ENCODE measurements around the gene SORCS1. TPM values are rescaled to one million over a fixed set of nuclear protein-coding genes. Genes with fewer than 3 reads are reported as not detected.

SORCS1 gene
- total RNA-seq, 1 experiment from 2014 or later, result 1.7 TPM

GRCh38 chr10:107122703-107123102 is 41.8 kb downstream of the SORCS1 start:
- H3K9me3 ChIP-seq (ENCODE audit: control insufficient read depth, low read depth, low read length), result no peaks in the 10 kb centered on the region

More at GRCh38 chr10:107122703-107123102, 41.8 kb downstream of the SORCS1 start:
- no peak overlapping the region for H3K56ac ChIP-seq (ENCODE audit: insufficient read length, low read depth, low read length)
- H3K4ac ChIP-seq (ENCODE audit: low read depth, low read length), result no peak overlapping the region
- H4K20me1 ChIP-seq (ENCODE audit: control insufficient read depth, insufficient read depth, insufficient read length), result no peaks in the 10 kb centered on the region
- Mint-ChIP-seq H3K27ac (no peak overlapping the region), H3K36me3 (ENCODE audit: insufficient read depth in 1 of 3, low read depth in 3 of 3) (no peaks in the 10 kb centered on the region), H3K4me3 (no peak overlapping the region), H3K4me1 (no peaks in the 10 kb centered on the region), H3K9me3 (no peaks in the 10 kb centered on the region), H3K27me3 (ENCODE audit: low read depth) (no peaks in the 10 kb centered on the region)
- no peaks in the 10 kb centered on the region for H3K79me1 ChIP-seq (ENCODE audit: insufficient read depth, low read depth, low read length, poor library complexity, severe bottlenecking)
- no peak overlapping the region for H2BK120ac ChIP-seq (ENCODE audit: low read depth, low read length, poor library complexity, severe bottlenecking)
- TF ChIP-seq CTCF (conservative IDR thresholded peaks at IDR 0.05), result no peak
- H3K4me2 ChIP-seq (ENCODE audit: insufficient read depth, insufficient read length, low read length), result no peak overlapping the region
- no peaks in the 10 kb centered on the region for H3K27me3 ChIP-seq (ENCODE audit: insufficient read depth, low read length)
- no peak overlapping the region for H2BK5ac ChIP-seq (ENCODE audit: insufficient read length, low read length)
- WGBS (ENCODE audit: extremely low coverage, insufficient read length, low lambda C conversion rate), result no CpG with 5 or more reads among the region's 2 CpGs
- no peak overlapping the region for H3K27ac ChIP-seq (ENCODE audit: insufficient read length, low read depth, low read length)
- H2BK20ac ChIP-seq (ENCODE audit: low read depth, low read length, poor library complexity, severe bottlenecking), result no peak overlapping the region
- H3K14ac ChIP-seq (ENCODE audit: insufficient read depth, low read length), result no peak overlapping the region
- no peak overlapping the region for H2BK15ac ChIP-seq (ENCODE audit: low read depth, low read length)
- no peak overlapping the region for H3K23ac ChIP-seq (ENCODE audit: insufficient read length, low read depth, low read length)
- no peak overlapping the region for H3K18ac ChIP-seq (ENCODE audit: insufficient read length, low read depth, low read length)
- no peaks in the 10 kb centered on the region for H3K23me2 ChIP-seq (ENCODE audit: insufficient read length, low read depth, low read length, poor library complexity, severe bottlenecking)
- H4K8ac ChIP-seq (replicated peaks; ENCODE audit: insufficient read length, low read depth, low read length), result no peak overlapping the region
- no peak overlapping the region for H4K91ac ChIP-seq (ENCODE audit: insufficient read length, low read depth, low read length)
- H4K5ac ChIP-seq (ENCODE audit: insufficient read length, low read depth, low read length), result no peak overlapping the region
- no peak overlapping the region for H2AK5ac ChIP-seq (ENCODE audit: insufficient read length, low read length)
- DNase-seq, result no peak
- H3K9ac ChIP-seq (ENCODE audit: extremely low read depth, insufficient read length, low read length), result no peak overlapping the region
- H2BK12ac ChIP-seq (ENCODE audit: insufficient read length, low read depth, low read length), result no peak overlapping the region
- no peaks in the 10 kb centered on the region; the same call in 1 of the 2 replicates for H3K4me1 ChIP-seq (ENCODE audit: insufficient read depth, low read length)
- no peak overlapping the region for H2AFZ ChIP-seq (ENCODE audit: low read length)
- no peaks in the 10 kb centered on the region for H3K79me2 ChIP-seq (ENCODE audit: insufficient read depth, low read length)
- no peak overlapping the region for H3T11ph ChIP-seq (ENCODE audit: low read length)

Measured in H9 (cell line).